HG02763 (cell line): ENCODE results near the gene SPTSSB.

Experiments used
- ATAC-seq: cut with Tn5 transposase; IDR thresholded peaks from one replicate; pipeline ENCODE4 v1.9.1; 2021; ENCODE audit warnings: mild to moderate bottlenecking, moderate library complexity; ENCODE audit not compliant: unreplicated experiment

SPTSSB gene

GRCh38 chr3:161371441-161372320 is at the start of gene SPTSSB:
SPTSSB (minus strand) TSS chr3:161371517; CDS start chr3:161346323, 25,194 bp downstream.
- peak; percentile 48 for ATAC-seq

GRCh38 chr3:161420746-161421145 is 49.4 kb upstream of the SPTSSB start:
- ATAC-seq = no peak

- no peak for ATAC-seq
Observed at GRCh38 chr3:161419555-161420333, 48.4 kb upstream of the SPTSSB start.

- no peak for ATAC-seq
Observed at GRCh38 chr3:161415506-161416231, 44.4 kb upstream of the SPTSSB start.

- ATAC-seq = no peak
Observed at GRCh38 chr3:161414907-161415306, 43.6 kb upstream of the SPTSSB start.

GRCh38 chr3:161413855-161414210 is 42.5 kb upstream of the SPTSSB start:
- peak; percentile 54 for ATAC-seq

GRCh38 chr3:161413127-161413854 is 42.0 kb upstream of the SPTSSB start:
- peak; percentile 23 for ATAC-seq

- no peak for ATAC-seq
Observed at GRCh38 chr3:161412123-161412522, 40.8 kb upstream of the SPTSSB start.

GRCh38 chr3:161409858-161410257 is 38.5 kb upstream of the SPTSSB start:
- no peak for ATAC-seq

GRCh38 chr3:161409069-161409468 is 37.8 kb upstream of the SPTSSB start:
- ATAC-seq = no peak

- no peak for ATAC-seq
Observed at GRCh38 chr3:161406594-161407555, 35.6 kb upstream of the SPTSSB start.

GRCh38 chr3:161405836-161406235 is 34.5 kb upstream of the SPTSSB start:
- ATAC-seq = no peak

GRCh38 chr3:161405087-161405486 is 33.8 kb upstream of the SPTSSB start:
- no peak for ATAC-seq

- no peak for ATAC-seq
Observed at GRCh38 chr3:161403251-161403650, 31.9 kb upstream of the SPTSSB start.

- no peak for ATAC-seq
Observed at GRCh38 chr3:161401389-161401788, 30.1 kb upstream of the SPTSSB start.

GRCh38 chr3:161400650-161401049 is 29.3 kb upstream of the SPTSSB start:
- ATAC-seq = no peak

GRCh38 chr3:161395115-161396012 is 24.0 kb upstream of the SPTSSB start:
- no peak for ATAC-seq

GRCh38 chr3:161393803-161394202 is 22.5 kb upstream of the SPTSSB start:
- no peak for ATAC-seq
